HEK293 (cell line): ENCODE data around the gene ZNF445.

Source experiments
- CTCF ChIA-PET: fragments of 350-600 bp; formaldehyde crosslinking; extraction: SDS; loops from one replicate; lab custom pipeline; 2021; ENCODE audit warnings: antibody characterized with exemption; lab: Yijun Ruan, JAX
- POLR2A ChIA-PET: fragments of 300-600 bp; formaldehyde crosslinking; extraction: SDS; loops from one replicate; lab custom pipeline; 2020; ENCODE audit warnings: antibody characterized with exemption, inconsistent platforms; lab: Yijun Ruan, JAX
- H3K27ac ChIP-seq: fragments of 200-500 bp; sonication (Bioruptor generic); 2 replicates; pipeline ENCODE4 v1.5.1; 2014; ENCODE audit warnings: low read depth, low read length, control low read depth, inconsistent platforms; ENCODE audit errors: extremely low read depth
- H3K36me3 ChIP-seq, 2 experiments: fragments of 200-500 bp in 1 of 2; sonication (Bioruptor generic) in 1 of 2; 1 replicate in 1 of 2; 2 replicates in 1 of 2; pipeline ENCODE4 v1.5.1; 2014 to 2017; ENCODE audit warnings: inconsistent platforms in 2 of 2, low read length in 2 of 2; ENCODE audit not compliant: control insufficient read depth in 2 of 2, insufficient read depth in 1 of 2
- H3K4me1 ChIP-seq: fragments of 200-500 bp; sonication (Bioruptor generic); 2 replicates; pipeline ENCODE4 v1.5.1; 2014; ENCODE audit warnings: mild to moderate bottlenecking, low read length, inconsistent platforms; ENCODE audit not compliant: control insufficient read depth, insufficient read depth
- H3K4me3 ChIP-seq: 2 replicates; pipeline ENCODE4 v1.5.1; 2011; ENCODE audit warnings: low read depth, mild to moderate bottlenecking, control low read depth, low read length, moderate library complexity
- H3K9me3 ChIP-seq: fragments of 200-500 bp; sonication (Bioruptor generic); 2 replicates; pipeline ENCODE4 v1.5.1; 2014; ENCODE audit warnings: low read depth, low read length, inconsistent platforms; ENCODE audit not compliant: control insufficient read depth, insufficient read depth
- ATF2 ChIP-seq: fragments of 450-650 bp; formaldehyde crosslinking; IDR thresholded peaks from 2 replicates; pipeline ENCODE4 v1.5.1; 2016; ENCODE audit warnings: missing biosample characterization, missing genetic modification characterization, low read depth
- GLIS2 ChIP-seq: fragments of 450-650 bp; formaldehyde crosslinking; IDR thresholded peaks from 2 replicates; pipeline ENCODE4 v1.5.1; 2016; ENCODE audit warnings: missing biosample characterization, missing genetic modification characterization
- HOXA7 ChIP-seq: sonication (generic); formaldehyde crosslinking; IDR thresholded peaks from 2 replicates; pipeline ENCODE4 v1.8.1; 2022; ENCODE audit warnings: missing genetic modification reagents, borderline replicate concordance
- INSM2 ChIP-seq: fragments of 450-650 bp; formaldehyde crosslinking; IDR thresholded peaks from 2 replicates; pipeline ENCODE4 v1.5.1; 2016; ENCODE audit warnings: missing biosample characterization, missing genetic modification characterization
- KLF1 ChIP-seq: fragments of 450-650 bp; formaldehyde crosslinking; IDR thresholded peaks from 2 replicates; pipeline ENCODE4 v1.5.1; 2016; ENCODE audit warnings: missing biosample characterization, missing genetic modification characterization
- KLF8 ChIP-seq: fragments of 450-650 bp; formaldehyde crosslinking; IDR thresholded peaks from 2 replicates; pipeline ENCODE4 v1.5.1; 2016; ENCODE audit warnings: missing biosample characterization, missing genetic modification characterization
- OSR2 ChIP-seq: fragments of 450-650 bp; formaldehyde crosslinking; IDR thresholded peaks from 2 replicates; pipeline ENCODE4 v1.5.1; 2016; ENCODE audit warnings: missing biosample characterization, missing genetic modification characterization
- SETDB1 ChIP-seq: IDR thresholded peaks from one replicate; pipeline ENCODE4 v1.6.1; 2017; ENCODE audit warnings: mild to moderate bottlenecking, low read length, moderate library complexity, mixed read lengths; ENCODE audit not compliant: insufficient read length
- TCF7L2 ChIP-seq: IDR thresholded peaks from 2 replicates; pipeline ENCODE4 v1.6.1; 2011; ENCODE audit warnings: low read depth, mild to moderate bottlenecking, inconsistent platforms, low read length, moderate library complexity, borderline replicate concordance
- ZBTB11 ChIP-seq: fragments of 450-650 bp; formaldehyde crosslinking; conservative IDR thresholded peaks from 2 replicates; pipeline ENCODE4 v1.5.1; 2016; ENCODE audit warnings: low read depth, missing biosample characterization, missing genetic modification characterization
- ZBTB21 ChIP-seq: fragments of 450-650 bp; formaldehyde crosslinking; IDR thresholded peaks from 2 replicates; pipeline ENCODE4 v1.5.1; 2017; ENCODE audit warnings: missing biosample characterization, missing genetic modification characterization
- ZEB2 ChIP-seq: fragments of 450-650 bp; formaldehyde crosslinking; IDR thresholded peaks from 2 replicates; pipeline ENCODE4 v1.5.1; 2016; ENCODE audit warnings: missing biosample characterization, missing genetic modification characterization
- ZNF112 ChIP-seq: fragments of 450-650 bp; formaldehyde crosslinking; IDR thresholded peaks from 2 replicates; pipeline ENCODE4 v1.5.0; 2017; ENCODE audit warnings: missing biosample characterization, missing genetic modification characterization
- ZNF16 ChIP-seq: fragments of 450-650 bp; formaldehyde crosslinking; IDR thresholded peaks from 2 replicates; pipeline ENCODE4 v1.5.1; 2016; ENCODE audit warnings: low read depth, missing biosample characterization, missing genetic modification characterization
- ZNF2 ChIP-seq: fragments of 450-650 bp; formaldehyde crosslinking; IDR thresholded peaks from 2 replicates; pipeline ENCODE4 v1.5.1; 2016; ENCODE audit warnings: missing biosample characterization, missing genetic modification characterization
- ZNF211 ChIP-seq: fragments of 450-650 bp; formaldehyde crosslinking; IDR thresholded peaks from 2 replicates; pipeline ENCODE4 v1.5.1; 2016; ENCODE audit warnings: low read depth, missing biosample characterization, missing genetic modification characterization
- ZNF23 ChIP-seq: fragments of 450-650 bp; formaldehyde crosslinking; IDR thresholded peaks from 2 replicates; pipeline ENCODE4 v1.5.1; 2016; ENCODE audit warnings: missing biosample characterization, missing genetic modification characterization, borderline replicate concordance
- ZNF239 ChIP-seq: fragments of 450-650 bp; formaldehyde crosslinking; IDR thresholded peaks from 2 replicates; pipeline ENCODE4 v1.5.1; 2016; ENCODE audit warnings: missing biosample characterization, missing genetic modification characterization
- ZNF24 ChIP-seq: fragments of 450-650 bp; formaldehyde crosslinking; IDR thresholded peaks from 2 replicates; pipeline ENCODE4 v1.5.1; 2016; ENCODE audit warnings: missing biosample characterization, missing genetic modification characterization
- ZNF391 ChIP-seq: fragments of 450-650 bp; formaldehyde crosslinking; IDR thresholded peaks from 2 replicates; pipeline ENCODE4 v1.5.1; 2016; ENCODE audit warnings: low read depth, missing biosample characterization, missing genetic modification characterization, borderline replicate concordance
- ZNF404 ChIP-seq: fragments of 450-650 bp; formaldehyde crosslinking; IDR thresholded peaks from 2 replicates; pipeline ENCODE4 v1.5.1; 2017; ENCODE audit warnings: missing biosample characterization, missing genetic modification characterization
- ZNF426 ChIP-seq: fragments of 450-650 bp; formaldehyde crosslinking; IDR thresholded peaks from 2 replicates; pipeline ENCODE4 v1.5.1; 2017; ENCODE audit warnings: missing biosample characterization, missing genetic modification characterization, mild to moderate bottlenecking, inconsistent platforms, moderate library complexity
- ZNF433 ChIP-seq: fragments of 450-650 bp; formaldehyde crosslinking; IDR thresholded peaks from 2 replicates; pipeline ENCODE4 v1.5.1; 2016; ENCODE audit warnings: missing biosample characterization, missing genetic modification characterization, low read depth
- ZNF510 ChIP-seq: fragments of 450-650 bp; formaldehyde crosslinking; IDR thresholded peaks from 2 replicates; pipeline ENCODE4 v1.5.1; 2018; ENCODE audit warnings: mild to moderate bottlenecking, missing genetic modification characterization, missing biosample characterization; ENCODE audit not compliant: insufficient replicate concordance
- ZNF514 ChIP-seq: fragments of 450-650 bp; formaldehyde crosslinking; IDR thresholded peaks from 2 replicates; pipeline ENCODE4 v1.5.1; 2016; ENCODE audit warnings: missing biosample characterization, missing genetic modification characterization
- ZNF549 ChIP-seq: fragments of 450-650 bp; IDR thresholded peaks from 2 replicates; pipeline ENCODE4 v1.5.1; 2018; ENCODE audit warnings: missing biosample characterization, missing genetic modification characterization, mild to moderate bottlenecking, inconsistent platforms, moderate library complexity
- ZNF558 ChIP-seq: fragments of 450-650 bp; formaldehyde crosslinking; IDR thresholded peaks from 2 replicates; pipeline ENCODE4 v1.5.1; 2016; ENCODE audit warnings: missing biosample characterization, missing genetic modification characterization
- ZNF621 ChIP-seq: fragments of 450-650 bp; formaldehyde crosslinking; IDR thresholded peaks from 2 replicates; pipeline ENCODE4 v1.5.1; 2017; ENCODE audit warnings: missing biosample characterization, missing genetic modification characterization
- ZNF660 ChIP-seq: fragments of 450-650 bp; IDR thresholded peaks from 2 replicates; pipeline ENCODE4 v1.5.1; 2018; ENCODE audit warnings: missing biosample characterization, mild to moderate bottlenecking, missing genetic modification characterization
- ZNF664 ChIP-seq: fragments of 450-650 bp; formaldehyde crosslinking; IDR thresholded peaks from 2 replicates; pipeline ENCODE4 v1.5.1; 2016; ENCODE audit warnings: missing biosample characterization, missing genetic modification characterization
- ZNF670 ChIP-seq: fragments of 450-650 bp; formaldehyde crosslinking; IDR thresholded peaks from 2 replicates; pipeline ENCODE4 v1.5.1; 2016; ENCODE audit warnings: missing biosample characterization, missing genetic modification characterization, low read depth
- TF ChIP-seq, protein P1 (sequence below): fragments of 450-650 bp; formaldehyde crosslinking; IDR thresholded peaks from 2 replicates; pipeline ENCODE4 v1.5.1; 2016; ENCODE audit warnings: missing biosample characterization, missing genetic modification characterization

The ZNF445 gene

DNA sequence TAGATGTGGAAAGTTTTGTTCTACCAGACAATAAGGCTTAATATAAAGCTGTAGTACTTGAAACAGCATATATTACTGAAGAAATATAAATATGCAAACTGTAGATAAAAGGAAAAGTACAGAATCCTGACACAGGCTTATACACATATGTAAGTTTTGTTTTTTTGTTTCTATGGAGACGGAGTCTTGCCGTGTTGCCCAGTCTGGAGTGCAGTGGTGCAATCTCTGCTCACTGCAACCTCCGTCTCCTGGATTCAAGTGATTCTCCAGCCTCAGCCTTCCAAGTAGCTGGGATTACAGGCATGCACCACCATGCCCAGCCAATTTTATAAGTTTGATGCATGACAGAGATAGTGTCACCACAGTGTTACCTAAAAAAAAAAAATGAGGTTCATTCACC is 29.1 kb upstream of the ZNF445 start:
- Histone ChIP-seq H3K4me1 (no peaks in the 10 kb centered on the region), H3K9me3 (no peaks in the 10 kb centered on the region), H3K36me3 (peaks cover 0 to 15% of the 10 kb centered on the region in 2 experiments; a peak in 2 of 3 replicates), H3K4me3 (no peak overlapping the region), H3K27ac (no peak overlapping the region)
- TF ChIP-seq ZNF558, result no peak
- TF ChIP-seq ZNF426 (tag by site-specific recombination), result no peak
- TF ChIP-seq ZNF16 (tag by site-specific recombination), result no peak
- TF ChIP-seq ZNF664 (tag by site-specific recombination), result no peak
- no peak for TF ChIP-seq ZNF24 (tag by site-specific recombination)
- no peak for TF ChIP-seq ZBTB21
- TF ChIP-seq ZNF211, result no peak
- no peak for TF ChIP-seq ZNF2 (tag by site-specific recombination)
- no peak for TF ChIP-seq ZNF660 (tag by site-specific recombination)
- TF ChIP-seq ZNF239 (tag by site-specific recombination), result no peak
- no peak for TF ChIP-seq ZNF391 (tag by site-specific recombination)
- no peak for TF ChIP-seq ATF2 (tag by site-specific recombination)
- no peak for TF ChIP-seq SETDB1
- no peak for TF ChIP-seq INSM2 (tag by site-specific recombination)
- no peak for TF ChIP-seq ZBTB11
- TF ChIP-seq ZNF510, result no peak
- no peak for TF ChIP-seq ZNF549 (tag by site-specific recombination)
- no peak for TF ChIP-seq ZNF670 (tag by site-specific recombination)
- ChIA-PET CTCF (no interaction called here), POLR2A (no interaction called here)

- ChIA-PET POLR2A (no interaction called here), CTCF (no interaction called here)
- no peak overlapping the region for H3K27ac ChIP-seq
- no peak overlapping the region for H3K4me3 ChIP-seq
- H3K9me3 ChIP-seq, result no peaks in the 10 kb centered on the region
- peaks cover 0 to 33% of the 10 kb centered on the region in 2 experiments; a peak in 2 of 3 replicates for H3K36me3 ChIP-seq
- no peak for TF ChIP-seq ZNF404 (tag by site-specific recombination)
- TF ChIP-seq ZNF433, result no peak
- TF ChIP-seq ZNF23 (tag by site-specific recombination), result no peak
- no peak for TF ChIP-seq HOXA7 (CRISPR knock-in tag)
- no peak for TF ChIP-seq ZEB2 (tag by site-specific recombination)
- TF ChIP-seq ZNF514 (tag by site-specific recombination), result no peak
- TF ChIP-seq TCF7L2, result no peak
- TF ChIP-seq ZNF621, result no peak
- TF ChIP-seq, protein P1, sequence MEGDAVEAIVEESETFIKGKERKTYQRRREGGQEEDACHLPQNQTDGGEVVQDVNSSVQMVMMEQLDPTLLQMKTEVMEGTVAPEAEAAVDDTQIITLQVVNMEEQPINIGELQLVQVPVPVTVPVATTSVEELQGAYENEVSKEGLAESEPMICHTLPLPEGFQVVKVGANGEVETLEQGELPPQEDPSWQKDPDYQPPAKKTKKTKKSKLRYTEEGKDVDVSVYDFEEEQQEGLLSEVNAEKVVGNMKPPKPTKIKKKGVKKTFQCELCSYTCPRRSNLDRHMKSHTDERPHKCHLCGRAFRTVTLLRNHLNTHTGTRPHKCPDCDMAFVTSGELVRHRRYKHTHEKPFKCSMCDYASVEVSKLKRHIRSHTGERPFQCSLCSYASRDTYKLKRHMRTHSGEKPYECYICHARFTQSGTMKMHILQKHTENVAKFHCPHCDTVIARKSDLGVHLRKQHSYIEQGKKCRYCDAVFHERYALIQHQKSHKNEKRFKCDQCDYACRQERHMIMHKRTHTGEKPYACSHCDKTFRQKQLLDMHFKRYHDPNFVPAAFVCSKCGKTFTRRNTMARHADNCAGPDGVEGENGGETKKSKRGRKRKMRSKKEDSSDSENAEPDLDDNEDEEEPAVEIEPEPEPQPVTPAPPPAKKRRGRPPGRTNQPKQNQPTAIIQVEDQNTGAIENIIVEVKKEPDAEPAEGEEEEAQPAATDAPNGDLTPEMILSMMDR (tag by site-specific recombination), result no peak
- TF ChIP-seq ZNF664 (tag by site-specific recombination), result no peak
- no peak for TF ChIP-seq ZNF112 (tag by site-specific recombination)
- no peak for TF ChIP-seq GLIS2 (tag by site-specific recombination)
- no peak for TF ChIP-seq KLF8 (tag by site-specific recombination)
- TF ChIP-seq KLF1 (tag by site-specific recombination), result no peak
- no peak for TF ChIP-seq OSR2 (tag by site-specific recombination)
- no peaks in the 10 kb centered on the region for H3K4me1 ChIP-seq
These were observed 27.1 kb upstream of the ZNF445 start for GRCh38 chr3:44504566-44504965.
